Activated T-cell treated with anti-CD3 and anti-CD28 coated beads for 4 hours (primary cell): ENCODE measurements around the gene TRERF1.
"Not testable (repeated sequence)": the region's sequence is repeated elsewhere in the genome, so short reads cannot be mapped to it uniquely, and the experiment has no call there.

Experiments
- DNase-seq: peaks from one replicate; pipeline ENCODE4 v3.0.0-alpha.2; 2020

Gene TRERF1

GRCh38 chr6:42216495-42216894, 235.2 kb downstream of the TRERF1 start:
- not testable (repeated sequence) for DNase-seq

- DNase-seq, result no peak
These were observed 239.3 kb downstream of the TRERF1 start for GRCh38 chr6:42212442-42212841.

GRCh38 chr6:42211726-42212125, 240.0 kb downstream of the TRERF1 start:
- no peak for DNase-seq

GRCh38 chr6:42210551-42210950, 241.2 kb downstream of the TRERF1 start:
- DNase-seq, result no peak

GRCh38 chr6:42207559-42207958, 244.2 kb downstream of the TRERF1 start:
- not testable (repeated sequence) for DNase-seq

- no peak for DNase-seq
These were observed 246.9 kb downstream of the TRERF1 start for GRCh38 chr6:42204768-42205282.

GRCh38 chr6:42203183-42203582, 248.5 kb downstream of the TRERF1 start:
- DNase-seq, result no peak

- not testable (repeated sequence) for DNase-seq
These were observed 249.4 kb downstream of the TRERF1 start for GRCh38 chr6:42202131-42202915.

- DNase-seq, result no peak
These were observed 250.3 kb downstream of the TRERF1 start for GRCh38 chr6:42201382-42201781.

GRCh38 chr6:42200035-42200434, 251.7 kb downstream of the TRERF1 start:
- no peak for DNase-seq

- DNase-seq, result no peak
These were observed 252.4 kb downstream of the TRERF1 start for GRCh38 chr6:42199106-42199981.

GRCh38 chr6:42197555-42198362, 254.0 kb downstream of the TRERF1 start:
- no peak for DNase-seq

- no peak for DNase-seq
These were observed 256.3 kb downstream of the TRERF1 start for GRCh38 chr6:42195415-42195814.

- no peak for DNase-seq
These were observed 257.7 kb downstream of the TRERF1 start for GRCh38 chr6:42194056-42194455.

GRCh38 chr6:42193491-42193894, 258.2 kb downstream of the TRERF1 start:
- DNase-seq, result no peak

GRCh38 chr6:42192385-42192784, 259.3 kb downstream of the TRERF1 start:
- DNase-seq, result not testable (repeated sequence)

GRCh38 chr6:42190554-42191183, 261.1 kb downstream of the TRERF1 start:
- no peak for DNase-seq

- no peak for DNase-seq
These were observed 263.3 kb downstream of the TRERF1 start for GRCh38 chr6:42188406-42188805.

GRCh38 chr6:42185597-42185996, 266.1 kb downstream of the TRERF1 start:
- DNase-seq, result no peak

- no peak for DNase-seq
These were observed 267.3 kb downstream of the TRERF1 start for GRCh38 chr6:42184475-42184874.

GRCh38 chr6:42182101-42182500, 269.6 kb downstream of the TRERF1 start:
- no peak for DNase-seq

GRCh38 chr6:42179945-42180313, 271.8 kb downstream of the TRERF1 start:
- no peak for DNase-seq
